22Rv1 (cell line): ENCODE measurements around the gene EHMT1.

Experiments
- ZFX ChIP-seq: fragments of 450-650 bp; IDR thresholded peaks from 2 replicates; pipeline ENCODE4 v1.6.1; 2017; ENCODE audit warnings: antibody characterized with exemption, borderline replicate concordance
- TF ChIP-seq, protein P1 (sequence below): fragments of 450-650 bp; IDR thresholded peaks from 2 replicates; pipeline ENCODE4 v1.5.1; 2017; ENCODE audit warnings: mild to moderate bottlenecking

DNA sequence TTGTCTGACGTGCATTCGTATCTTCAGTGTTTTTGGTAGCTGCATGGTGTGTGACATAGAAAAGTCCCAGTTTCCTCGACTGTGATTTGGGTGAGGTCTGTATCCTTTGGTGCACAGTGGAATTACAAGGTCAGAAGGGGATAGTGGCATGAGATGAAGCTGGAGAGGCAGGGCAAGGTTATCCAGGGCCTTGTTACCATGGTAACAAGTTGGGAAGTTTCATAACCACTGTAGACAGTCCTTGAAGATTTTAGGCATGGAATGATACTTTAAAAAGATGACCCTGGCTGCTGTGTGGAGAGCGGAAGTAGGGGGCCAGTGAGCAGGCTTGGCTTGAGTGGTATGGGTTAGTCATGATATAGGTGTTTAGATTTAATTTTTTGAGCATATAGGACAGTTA, 11.9 kb downstream of the EHMT1 start:
- TF ChIP-seq, protein P1, sequence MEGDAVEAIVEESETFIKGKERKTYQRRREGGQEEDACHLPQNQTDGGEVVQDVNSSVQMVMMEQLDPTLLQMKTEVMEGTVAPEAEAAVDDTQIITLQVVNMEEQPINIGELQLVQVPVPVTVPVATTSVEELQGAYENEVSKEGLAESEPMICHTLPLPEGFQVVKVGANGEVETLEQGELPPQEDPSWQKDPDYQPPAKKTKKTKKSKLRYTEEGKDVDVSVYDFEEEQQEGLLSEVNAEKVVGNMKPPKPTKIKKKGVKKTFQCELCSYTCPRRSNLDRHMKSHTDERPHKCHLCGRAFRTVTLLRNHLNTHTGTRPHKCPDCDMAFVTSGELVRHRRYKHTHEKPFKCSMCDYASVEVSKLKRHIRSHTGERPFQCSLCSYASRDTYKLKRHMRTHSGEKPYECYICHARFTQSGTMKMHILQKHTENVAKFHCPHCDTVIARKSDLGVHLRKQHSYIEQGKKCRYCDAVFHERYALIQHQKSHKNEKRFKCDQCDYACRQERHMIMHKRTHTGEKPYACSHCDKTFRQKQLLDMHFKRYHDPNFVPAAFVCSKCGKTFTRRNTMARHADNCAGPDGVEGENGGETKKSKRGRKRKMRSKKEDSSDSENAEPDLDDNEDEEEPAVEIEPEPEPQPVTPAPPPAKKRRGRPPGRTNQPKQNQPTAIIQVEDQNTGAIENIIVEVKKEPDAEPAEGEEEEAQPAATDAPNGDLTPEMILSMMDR, result no peak
- TF ChIP-seq ZFX, result no peak
